Thymus (tissue), 11 donors: ENCODE data around the gene ANKRD22. TPM values are rescaled to one million over a fixed set of nuclear protein-coding genes. Genes with fewer than 3 reads are reported as not detected.
"Not testable (repeated sequence)": the region's sequence is repeated elsewhere in the genome, so short reads cannot be mapped to it uniquely, and the experiment has no call there.

Experiments
- DNase-seq, 9 donors: peaks; one replicate each; pipeline ENCODE4 v3.0.0-alpha.2; 2013; ENCODE audit warnings: low spot score in 9 of 9, low read depth in 6 of 9, missing footprints in 1 of 9
- H3K27ac ChIP-seq, 2 donors: one replicate each; pipeline ENCODE4 v1.5.1; 2013; ENCODE audit warnings: control low read depth in 1 of 2, low read depth in 1 of 2, low read length in 1 of 2, mild to moderate bottlenecking in 1 of 2, moderate library complexity in 1 of 2
- H3K27me3 ChIP-seq, 2 donors: one replicate each; pipeline ENCODE4 v1.5.1; 2013; ENCODE audit warnings: low read length in 1 of 2; ENCODE audit not compliant: control insufficient read depth in 2 of 2, insufficient read depth in 1 of 2
- H3K36me3 ChIP-seq, 2 donors: one replicate each; pipeline ENCODE4 v1.5.1; 2013; ENCODE audit warnings: low read length in 1 of 2, mild to moderate bottlenecking in 1 of 2, moderate library complexity in 1 of 2; ENCODE audit not compliant: control insufficient read depth in 2 of 2, insufficient read depth in 2 of 2
- H3K4me1 ChIP-seq, 2 donors: one replicate each; pipeline ENCODE4 v1.5.1; 2013; ENCODE audit warnings: low read length in 2 of 2; ENCODE audit not compliant: control insufficient read depth in 2 of 2, insufficient read depth in 2 of 2
- H3K4me3 ChIP-seq, 2 donors: one replicate each; pipeline ENCODE4 v1.5.1; 2013; ENCODE audit warnings: low read length in 2 of 2, control low read depth in 1 of 2, mild to moderate bottlenecking in 1 of 2
- H3K9me3 ChIP-seq, 2 donors: one replicate each; pipeline ENCODE4 v1.5.1; 2013; ENCODE audit warnings: low read length in 1 of 2, mild to moderate bottlenecking in 1 of 2; ENCODE audit not compliant: control insufficient read depth in 2 of 2, insufficient read depth in 1 of 2
- WGBS: extraction: QIAGEN DNeasy Blood & Tissue Kit; methylation state at CpG from one replicate; pipeline ENCODE4 v1.1.7; 2013; 5-methylcytosine and 5-hydroxymethylcytosine counted together
- polyA plus RNA-seq: library from polyadenylated mRNA; stranded (reverse); fragments of 200-250 nt; gene quantifications from one replicate; pipeline ENCODE4 v1.2.3, GENCODE V29; 2013
- total RNA-seq: library from RNA; stranded (reverse); fragments of 120-200 nt; gene quantifications from one replicate; pipeline ENCODE4 v1.2.4, GENCODE V29; 2013
- donor health status: healthy.

ANKRD22 gene
- total and polyA plus RNA-seq, 2 donors = 11.6 to 15.5 TPM

DNA sequence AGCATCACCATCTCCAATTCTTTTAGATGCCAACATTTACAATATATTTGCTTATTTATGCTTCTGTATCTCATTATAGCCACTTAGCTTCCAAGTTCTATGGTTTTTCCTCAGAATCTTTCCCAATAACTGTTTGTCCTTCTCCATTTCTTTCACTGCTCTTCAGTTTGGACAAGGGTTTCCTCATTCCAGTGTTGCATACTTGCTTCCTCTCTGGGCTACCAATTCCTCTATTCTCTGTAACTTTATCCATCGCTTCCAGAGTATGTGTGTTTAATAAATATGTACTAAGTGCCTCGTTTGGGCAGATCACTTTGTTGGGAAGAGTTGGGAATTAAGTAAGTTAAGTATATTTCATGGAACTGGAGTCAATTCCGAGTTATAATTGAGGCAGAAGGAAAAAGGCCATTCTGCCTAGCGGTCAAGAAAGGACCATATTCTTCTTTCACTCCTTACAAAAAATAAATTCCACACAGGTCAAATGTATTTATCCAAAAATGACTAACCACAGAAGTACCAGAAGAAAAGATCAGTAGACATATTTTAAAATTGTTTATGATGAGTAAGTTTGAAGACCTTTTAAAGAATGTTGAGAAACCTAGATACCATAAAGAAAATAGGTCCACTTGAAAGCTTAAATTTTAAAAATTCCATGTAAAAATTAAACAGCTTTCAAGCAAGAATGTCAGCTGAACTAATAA, 39.2 kb upstream of the ANKRD22 start:
- H3K9me3 ChIP-seq = no peaks in the 10 kb centered on the region
- peaks cover 0 to 6% of the 10 kb centered on the region in 2 donors for H3K36me3 ChIP-seq
- H3K4me3 ChIP-seq = no peak overlapping the region
- DNase-seq = no peak
- H3K27me3 ChIP-seq = no peaks in the 10 kb centered on the region
- H3K4me1 ChIP-seq = peaks cover 0 to 4% of the 10 kb centered on the region in 2 donors
- WGBS = 98% methylated on average over 4 of the region's 4 CpGs
- no peak overlapping the region for H3K27ac ChIP-seq

DNA sequence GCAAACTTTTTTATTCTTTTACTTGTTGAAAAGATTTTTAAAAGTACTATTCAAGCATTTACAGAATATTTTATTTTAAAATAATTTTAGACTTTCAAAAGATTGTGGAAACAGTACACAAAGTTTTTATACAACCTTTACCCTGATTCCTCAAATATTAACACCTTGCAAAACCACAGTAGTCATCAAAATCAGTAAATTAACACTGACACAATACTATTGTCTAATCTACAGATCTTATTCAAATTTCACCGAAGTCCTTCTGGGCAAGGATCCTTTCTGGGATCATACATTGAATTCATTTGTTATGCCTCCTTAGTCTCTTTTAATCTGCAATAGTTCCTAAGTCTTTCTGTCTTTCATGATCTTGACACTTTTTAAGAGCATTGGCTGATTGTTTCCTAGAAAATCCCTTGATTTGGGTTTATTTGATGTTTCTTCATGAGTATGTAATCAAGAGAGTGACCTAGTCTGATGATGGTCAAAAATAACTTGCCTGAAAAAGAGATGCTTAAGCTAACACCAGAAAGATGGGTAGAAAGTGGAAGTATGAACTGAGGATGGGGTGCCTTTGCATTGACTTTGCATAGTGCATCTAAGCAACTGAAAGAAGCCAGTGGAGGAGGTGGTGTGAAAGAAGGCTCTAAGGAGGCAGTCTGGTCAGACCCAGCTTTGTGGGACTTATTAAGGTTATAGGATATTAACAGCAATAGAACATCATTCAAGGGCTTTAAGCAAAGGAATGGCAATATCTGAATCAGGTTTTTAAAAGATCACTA, 38.1 kb upstream of the ANKRD22 start:
- H3K4me1 ChIP-seq = peaks cover 0 to 4% of the 10 kb centered on the region in 2 donors
- H3K36me3 ChIP-seq = peaks cover 0 to 3% of the 10 kb centered on the region in 2 donors
- 97% methylated on average over 1 of the region's 1 CpG for WGBS
- H3K27ac ChIP-seq = no peak overlapping the region
- H3K4me3 ChIP-seq = no peak overlapping the region
- H3K27me3 ChIP-seq = no peaks in the 10 kb centered on the region
- no peak for DNase-seq
- H3K9me3 ChIP-seq = no peaks in the 10 kb centered on the region

DNA sequence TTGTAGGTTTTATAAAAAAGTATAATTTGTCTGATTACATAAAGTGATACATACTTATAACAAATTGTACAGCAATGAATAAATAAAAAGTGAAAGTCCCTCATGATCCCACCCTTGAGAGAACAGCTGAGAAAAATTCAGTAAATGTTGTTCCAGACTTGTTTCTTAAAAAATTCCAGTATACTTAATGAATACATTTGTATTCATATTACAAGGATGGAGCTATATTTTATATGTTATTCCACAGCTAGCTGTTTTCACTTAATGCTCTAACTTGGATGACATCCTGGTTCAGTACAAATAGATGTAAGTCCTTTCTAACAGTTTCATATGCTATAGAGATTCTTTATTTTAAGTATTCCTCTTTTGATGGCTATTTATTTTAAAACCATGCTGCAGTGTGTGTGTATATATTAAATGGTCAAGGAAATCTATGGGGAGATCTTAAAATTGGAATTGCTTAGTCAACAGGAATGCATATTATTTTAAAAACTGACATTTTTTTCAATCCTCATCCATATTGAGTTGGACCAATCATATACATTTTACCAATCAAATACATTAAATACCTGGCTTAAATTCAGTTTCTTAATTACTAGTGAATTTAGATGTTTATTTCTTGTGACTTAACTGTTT, 37.3 kb upstream of the ANKRD22 start:
- no peak overlapping the region for H3K4me3 ChIP-seq
- no peak overlapping the region for H3K27ac ChIP-seq
- H3K27me3 ChIP-seq = no peaks in the 10 kb centered on the region
- no peaks in the 10 kb centered on the region for H3K36me3 ChIP-seq
- peaks cover 0 to 4% of the 10 kb centered on the region in 2 donors for H3K4me1 ChIP-seq
- H3K9me3 ChIP-seq = no peaks in the 10 kb centered on the region
- DNase-seq = no peak

DNA sequence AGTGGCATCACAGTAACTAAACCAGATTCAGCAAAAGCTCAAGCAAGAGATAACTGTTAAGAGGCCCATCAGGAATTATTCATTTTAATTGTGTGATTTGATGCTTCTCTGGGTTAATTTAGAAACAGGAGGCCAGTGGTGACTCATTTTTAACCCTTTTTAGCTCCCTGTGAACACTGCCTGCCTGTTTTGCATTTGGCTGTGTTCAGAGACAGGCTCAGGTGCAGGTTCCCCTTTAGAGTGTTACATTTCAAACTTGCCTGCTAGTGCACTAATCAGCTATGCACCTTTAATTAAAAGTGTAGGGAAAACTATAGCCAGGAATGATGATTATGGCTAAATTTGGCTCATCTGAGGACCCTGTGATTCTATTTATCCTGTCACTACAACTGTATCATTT, 34.9 kb upstream of the ANKRD22 start:
- Histone ChIP-seq H3K36me3 (no peaks in the 10 kb centered on the region), H3K4me1 (peaks cover 0 to 4% of the 10 kb centered on the region in 2 donors), H3K27me3 (no peaks in the 10 kb centered on the region), H3K4me3 (no peak overlapping the region), H3K27ac (no peak overlapping the region), H3K9me3 (no peaks in the 10 kb centered on the region)
- no peak for DNase-seq

DNA sequence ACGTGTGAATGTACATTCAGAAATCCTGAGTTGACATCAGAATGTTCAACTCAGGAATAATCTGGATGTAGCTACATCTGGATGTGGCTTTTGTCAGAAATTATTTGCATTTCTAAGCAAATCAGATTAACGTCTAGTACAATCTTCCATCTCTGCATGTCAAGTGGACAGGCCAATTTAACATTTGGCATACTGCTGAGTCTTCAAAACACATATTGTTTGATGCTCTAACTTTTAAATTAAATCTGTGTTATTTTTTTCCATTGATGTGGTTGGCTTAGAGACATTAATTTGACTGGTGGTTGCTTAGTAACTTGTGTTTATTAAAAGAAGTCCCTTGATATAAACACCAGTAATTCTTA, 31.8 kb upstream of the ANKRD22 start:
- H3K4me1 ChIP-seq = peaks cover 5 to 25% of the 10 kb centered on the region in 2 donors
- no peaks in the 10 kb centered on the region for H3K9me3 ChIP-seq
- no peak overlapping the region for H3K27ac ChIP-seq
- DNase-seq = no peak
- WGBS = 96% methylated on average over 2 of the region's 2 CpGs
- H3K27me3 ChIP-seq = no peaks in the 10 kb centered on the region
- no peaks in the 10 kb centered on the region for H3K36me3 ChIP-seq
- no peak overlapping the region for H3K4me3 ChIP-seq

DNA sequence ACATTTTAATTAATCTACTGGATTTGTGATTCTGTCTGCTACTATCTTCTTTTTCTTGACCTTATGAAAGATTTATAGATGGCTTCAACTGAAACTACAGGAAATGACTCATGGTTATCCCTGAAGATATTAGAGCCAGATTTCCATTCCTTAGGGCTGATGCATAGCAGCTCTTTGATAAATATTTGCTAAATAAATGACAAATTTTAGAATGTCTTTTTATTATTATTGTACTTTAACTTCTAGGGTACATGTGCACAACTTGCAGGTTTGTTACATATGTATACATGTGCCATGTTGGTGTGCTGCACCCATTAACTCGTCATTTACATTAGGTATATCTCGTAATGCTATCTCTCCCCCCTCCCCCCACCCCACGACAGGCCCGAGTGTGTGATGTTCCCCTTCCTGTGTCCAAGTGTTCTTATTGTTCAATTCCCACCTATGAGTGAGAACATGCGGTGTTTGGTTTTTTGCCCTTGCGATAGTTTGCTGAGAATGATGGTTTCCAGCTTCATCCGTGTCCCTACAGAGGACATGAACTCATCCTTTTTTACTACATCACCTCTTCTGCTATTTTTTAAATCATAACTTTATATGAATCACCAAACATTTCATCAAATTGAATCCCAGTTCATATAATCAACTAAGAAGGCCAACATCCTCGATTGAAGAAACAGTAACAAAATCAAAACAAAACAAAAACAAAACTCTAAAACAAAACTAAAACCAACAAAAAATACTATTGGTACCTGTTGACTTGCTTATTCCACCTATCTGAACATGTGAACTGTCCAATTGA, 31.2 kb upstream of the ANKRD22 start:
- H3K36me3 ChIP-seq, H3K27me3 ChIP-seq, H3K4me3 ChIP-seq, H3K9me3 ChIP-seq, DNase-seq, H3K27ac ChIP-seq: not testable (repeated sequence)
- H3K4me1 ChIP-seq = peaks cover 5 to 27% of the 10 kb centered on the region in 2 donors
- WGBS = 88% methylated on average over 8 of the region's 8 CpGs

DNA sequence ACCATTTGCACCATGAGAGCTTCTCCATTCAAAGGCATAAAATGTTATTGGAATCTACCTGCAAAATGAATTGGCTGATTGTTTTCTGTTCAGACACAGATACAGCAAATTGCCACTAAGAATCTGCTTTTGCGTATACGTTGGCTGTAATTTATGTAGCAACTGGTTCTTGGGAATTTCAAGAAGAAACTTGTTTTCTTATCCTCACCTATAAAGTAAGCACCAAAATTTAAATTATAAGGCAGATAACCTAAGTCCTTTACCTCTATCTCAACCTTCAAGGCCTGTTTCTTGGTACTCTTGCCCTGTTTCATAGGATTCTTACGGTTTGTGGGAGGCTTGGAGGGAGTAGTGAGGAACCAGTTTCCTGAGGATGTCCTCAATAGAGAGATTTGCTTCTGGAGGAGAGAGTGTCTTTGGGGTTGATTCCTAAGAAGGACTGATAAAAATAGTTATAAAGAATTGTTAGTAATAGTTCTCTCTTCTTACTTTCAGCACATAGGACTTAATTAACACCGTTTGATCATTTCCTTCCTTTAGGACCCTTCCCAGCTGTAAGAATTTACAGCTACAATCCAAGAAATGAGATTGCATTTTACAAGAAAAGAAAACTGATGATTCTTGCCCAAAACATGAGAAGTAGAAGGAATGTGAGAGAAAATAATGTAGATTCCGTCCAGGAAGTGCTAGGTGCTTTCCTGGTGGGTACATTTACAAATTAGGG, 30.4 kb upstream of the ANKRD22 start:
- 71% methylated on average over 5 of the region's 5 CpGs for WGBS
- peak overlapping the region; percentile 21 to 25 for H3K27ac ChIP-seq
- no peaks in the 10 kb centered on the region for H3K27me3 ChIP-seq
- H3K4me3 ChIP-seq = peak overlapping the region in 1 of 2 donors; percentile 87
- peaks cover 5 to 23% of the 10 kb centered on the region in 2 donors for H3K4me1 ChIP-seq
- no peaks in the 10 kb centered on the region for H3K36me3 ChIP-seq
- DNase-seq = no peak
- no peaks in the 10 kb centered on the region for H3K9me3 ChIP-seq

DNA sequence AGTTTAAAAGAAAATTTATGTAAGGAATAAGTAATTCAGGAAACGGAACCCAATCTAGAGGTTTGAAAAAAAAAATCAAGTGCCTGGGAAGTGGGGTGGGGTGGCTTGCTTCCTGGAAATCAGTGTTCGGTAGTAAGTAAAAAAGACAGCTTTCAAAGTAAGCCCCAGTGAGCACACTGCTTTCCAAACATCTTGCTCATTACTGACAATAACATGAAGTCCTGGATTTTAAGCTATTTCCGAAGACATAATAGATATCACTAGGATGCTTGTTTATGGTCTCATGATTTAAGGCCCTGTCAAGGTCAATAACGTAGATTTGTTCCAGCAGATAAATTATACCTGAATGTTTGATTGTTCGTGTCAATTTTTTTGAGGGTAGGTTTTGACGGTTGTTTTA, 29.7 kb upstream of the ANKRD22 start:
- no peak for DNase-seq
- no peaks in the 10 kb centered on the region for H3K27me3 ChIP-seq
- 42% methylated on average over 6 of the region's 6 CpGs for WGBS
- peak overlapping the region in 1 of 2 donors; percentile 90 for H3K27ac ChIP-seq
- H3K4me3 ChIP-seq = peak overlapping the region; percentile 57 to 87
- peaks cover 5 to 23% of the 10 kb centered on the region in 2 donors for H3K4me1 ChIP-seq
- H3K36me3 ChIP-seq = no peaks in the 10 kb centered on the region
- H3K9me3 ChIP-seq = no peaks in the 10 kb centered on the region
